Uterus (tissue), 2 donors: ENCODE results near the gene PLAAT3.
"Not testable (repeated sequence)": the region's sequence is repeated elsewhere in the genome, so short reads cannot be mapped to it uniquely, and the experiment has no call there.

Experiments
- POLR2A ChIP-seq, 2 donors: fragments of 450-650 bp; IDR thresholded peaks; one replicate each; pipeline ENCODE4 v1.6.1; 2016; ENCODE audit warnings: antibody characterized with exemption in 2 of 2, mild to moderate bottlenecking in 1 of 2, moderate library complexity in 1 of 2
- TF ChIP-seq, protein P1 (sequence below), 4 experiments: fragments of 200-600 bp in 2 of 4; fragments of 450-650 bp in 2 of 4; sonication (generic) in 2 of 4; IDR thresholded peaks; one replicate each; pipeline ENCODE4 v1.5.1; 2016 to 2019; ENCODE audit warnings: antibody characterized with exemption in 4 of 4, mild to moderate bottlenecking in 2 of 4, moderate library complexity in 1 of 4

DNA sequence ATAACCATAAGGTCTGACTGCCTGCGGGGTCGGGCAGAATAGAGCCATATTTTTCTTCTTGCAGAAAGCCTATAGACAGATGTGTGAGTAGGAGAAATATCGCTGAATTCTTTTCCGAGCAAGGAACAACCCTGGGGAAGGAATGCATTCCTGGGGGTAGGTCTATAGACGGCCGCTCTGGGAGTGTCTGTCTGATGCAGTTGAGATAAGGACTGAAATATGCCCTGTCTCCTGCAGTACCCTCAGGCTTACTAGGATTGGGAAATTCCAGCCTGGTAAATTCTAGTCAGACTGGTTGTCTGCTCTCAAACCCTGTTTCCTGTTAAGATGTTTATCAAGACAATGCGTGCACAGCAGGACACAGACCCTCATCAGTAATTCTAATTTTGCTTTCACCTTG is 33.0 kb downstream of the PLAAT3 start:
- TF ChIP-seq, protein P1, sequence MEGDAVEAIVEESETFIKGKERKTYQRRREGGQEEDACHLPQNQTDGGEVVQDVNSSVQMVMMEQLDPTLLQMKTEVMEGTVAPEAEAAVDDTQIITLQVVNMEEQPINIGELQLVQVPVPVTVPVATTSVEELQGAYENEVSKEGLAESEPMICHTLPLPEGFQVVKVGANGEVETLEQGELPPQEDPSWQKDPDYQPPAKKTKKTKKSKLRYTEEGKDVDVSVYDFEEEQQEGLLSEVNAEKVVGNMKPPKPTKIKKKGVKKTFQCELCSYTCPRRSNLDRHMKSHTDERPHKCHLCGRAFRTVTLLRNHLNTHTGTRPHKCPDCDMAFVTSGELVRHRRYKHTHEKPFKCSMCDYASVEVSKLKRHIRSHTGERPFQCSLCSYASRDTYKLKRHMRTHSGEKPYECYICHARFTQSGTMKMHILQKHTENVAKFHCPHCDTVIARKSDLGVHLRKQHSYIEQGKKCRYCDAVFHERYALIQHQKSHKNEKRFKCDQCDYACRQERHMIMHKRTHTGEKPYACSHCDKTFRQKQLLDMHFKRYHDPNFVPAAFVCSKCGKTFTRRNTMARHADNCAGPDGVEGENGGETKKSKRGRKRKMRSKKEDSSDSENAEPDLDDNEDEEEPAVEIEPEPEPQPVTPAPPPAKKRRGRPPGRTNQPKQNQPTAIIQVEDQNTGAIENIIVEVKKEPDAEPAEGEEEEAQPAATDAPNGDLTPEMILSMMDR (IDR thresholded peaks at IDR 0.05) = not testable (repeated sequence)
- TF ChIP-seq POLR2A (IDR thresholded peaks at IDR 0.05) = not testable (repeated sequence)
